Right atrium auricular region (tissue), 2 donors: ENCODE results near the gene ZFAND2B. TPM values are rescaled to one million over a fixed set of nuclear protein-coding genes. Genes with fewer than 3 reads are reported as not detected.

Experiments used
- DNase-seq: peaks from one replicate; pipeline ENCODE4 v3.0.0-alpha.2; 2019; ENCODE audit warnings: low spot score
- H3K27ac ChIP-seq, 2 donors: fragments of 200-600 bp; sonication (generic); 1 replicate in 1 of 2; 2 replicates in 1 of 2; pipeline ENCODE4 v1.5.1; 2016 to 2019
- H3K27me3 ChIP-seq, 2 donors: fragments of 200-600 bp; sonication (generic); one replicate each; pipeline versions ENCODE4 v1.5.1 to v1.6.0; 2017 to 2019
- H3K36me3 ChIP-seq: fragments of 200-600 bp; sonication (generic); one replicate; pipeline ENCODE4 v1.5.1; 2016
- H3K4me1 ChIP-seq, 2 donors: fragments of 200-600 bp; sonication (generic); one replicate each; pipeline versions ENCODE4 v1.5.1 to v1.6.0; 2017 to 2019
- H3K4me3 ChIP-seq, 2 donors: fragments of 200-600 bp; sonication (generic); 1 replicate in 1 of 2; 2 replicates in 1 of 2; pipeline ENCODE4 v1.5.1; 2017 to 2019; ENCODE audit warnings: mild to moderate bottlenecking in 1 of 2, moderate library complexity in 1 of 2
- H3K9me3 ChIP-seq, 2 donors: fragments of 200-600 bp; sonication (generic); one replicate each; pipeline ENCODE4 v1.5.1; 2019
- total RNA-seq, 2 donors: library from RNA; depleted of rRNA; stranded (reverse); fragments of >200 nt; gene quantifications; one replicate each; pipeline ENCODE4 v1.1.0, GENCODE V29; 2016
- TF ChIP-seq, protein P1 (sequence below), 2 donors: fragments of 200-600 bp; sonication (generic); IDR thresholded peaks; one replicate each; pipeline ENCODE4 v1.5.1; 2019; ENCODE audit warnings: antibody characterized with exemption in 2 of 2

ZFAND2B gene
- total RNA-seq, 2 donors from 2014 or later: 15.5 to 31.5 TPM

DNA sequence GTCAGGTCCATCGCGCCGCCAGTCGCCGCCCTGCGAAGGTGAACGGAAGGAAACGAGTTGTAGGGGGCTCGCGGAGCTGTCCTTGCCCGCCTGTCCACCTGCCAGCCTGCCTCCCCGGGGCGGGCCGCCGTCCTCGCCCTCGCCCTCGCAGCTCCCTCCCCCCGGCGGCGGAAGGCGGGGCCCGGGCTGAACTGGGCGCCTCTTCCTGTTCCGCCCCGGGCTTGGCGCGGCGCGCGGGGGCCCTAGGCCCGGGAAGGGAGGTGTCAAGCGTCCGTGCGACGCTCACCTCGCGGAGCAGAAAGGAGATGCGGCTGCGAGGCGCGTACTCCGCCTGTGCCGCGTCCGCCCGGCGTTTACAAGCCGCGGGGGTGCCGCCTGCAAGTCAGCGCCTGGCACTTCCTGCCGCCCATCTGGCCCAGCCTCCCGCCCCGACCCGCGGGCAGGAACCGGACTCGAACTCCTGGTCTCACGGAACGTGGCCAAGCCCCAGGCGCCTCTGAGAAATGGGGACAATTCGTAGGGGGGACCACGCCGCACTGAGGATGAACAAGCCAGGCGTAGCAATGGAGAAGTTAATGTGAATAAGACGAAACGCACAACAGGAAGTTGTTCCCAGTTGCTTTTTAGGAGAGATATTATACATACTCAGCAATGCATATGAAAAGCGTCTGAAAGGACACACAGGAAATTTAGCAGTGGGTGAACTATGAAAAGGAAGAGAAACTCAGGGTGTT, 29.6 kb upstream of the ZFAND2B start, which contains the start of gene CNPPD1:
Gene CNPPD1, minus strand, starts transcription at position 108 of the 734 bp plus-strand sequence. Its CDS starts 97 bp downstream, at position 11.
- H3K27ac ChIP-seq: peak within 1 kb of the TSS; percentile 98 to 99
- peak; percentile 80 for DNase-seq
- peak within 1 kb of the TSS; percentile 98 to 99 for H3K4me3 ChIP-seq
- no peaks in the 10 kb centered on the region for H3K27me3 ChIP-seq
- no peaks in the 10 kb centered on the region for H3K9me3 ChIP-seq
- TF ChIP-seq, protein P1, sequence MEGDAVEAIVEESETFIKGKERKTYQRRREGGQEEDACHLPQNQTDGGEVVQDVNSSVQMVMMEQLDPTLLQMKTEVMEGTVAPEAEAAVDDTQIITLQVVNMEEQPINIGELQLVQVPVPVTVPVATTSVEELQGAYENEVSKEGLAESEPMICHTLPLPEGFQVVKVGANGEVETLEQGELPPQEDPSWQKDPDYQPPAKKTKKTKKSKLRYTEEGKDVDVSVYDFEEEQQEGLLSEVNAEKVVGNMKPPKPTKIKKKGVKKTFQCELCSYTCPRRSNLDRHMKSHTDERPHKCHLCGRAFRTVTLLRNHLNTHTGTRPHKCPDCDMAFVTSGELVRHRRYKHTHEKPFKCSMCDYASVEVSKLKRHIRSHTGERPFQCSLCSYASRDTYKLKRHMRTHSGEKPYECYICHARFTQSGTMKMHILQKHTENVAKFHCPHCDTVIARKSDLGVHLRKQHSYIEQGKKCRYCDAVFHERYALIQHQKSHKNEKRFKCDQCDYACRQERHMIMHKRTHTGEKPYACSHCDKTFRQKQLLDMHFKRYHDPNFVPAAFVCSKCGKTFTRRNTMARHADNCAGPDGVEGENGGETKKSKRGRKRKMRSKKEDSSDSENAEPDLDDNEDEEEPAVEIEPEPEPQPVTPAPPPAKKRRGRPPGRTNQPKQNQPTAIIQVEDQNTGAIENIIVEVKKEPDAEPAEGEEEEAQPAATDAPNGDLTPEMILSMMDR (IDR thresholded peaks at IDR 0.05): peak in 1 of 2 donors; percentile 26
- peaks cover 0 to 34% of the 10 kb centered on the region in 2 donors for H3K4me1 ChIP-seq
- H3K36me3 ChIP-seq: peaks cover 50% of the 10 kb centered on the region

DNA sequence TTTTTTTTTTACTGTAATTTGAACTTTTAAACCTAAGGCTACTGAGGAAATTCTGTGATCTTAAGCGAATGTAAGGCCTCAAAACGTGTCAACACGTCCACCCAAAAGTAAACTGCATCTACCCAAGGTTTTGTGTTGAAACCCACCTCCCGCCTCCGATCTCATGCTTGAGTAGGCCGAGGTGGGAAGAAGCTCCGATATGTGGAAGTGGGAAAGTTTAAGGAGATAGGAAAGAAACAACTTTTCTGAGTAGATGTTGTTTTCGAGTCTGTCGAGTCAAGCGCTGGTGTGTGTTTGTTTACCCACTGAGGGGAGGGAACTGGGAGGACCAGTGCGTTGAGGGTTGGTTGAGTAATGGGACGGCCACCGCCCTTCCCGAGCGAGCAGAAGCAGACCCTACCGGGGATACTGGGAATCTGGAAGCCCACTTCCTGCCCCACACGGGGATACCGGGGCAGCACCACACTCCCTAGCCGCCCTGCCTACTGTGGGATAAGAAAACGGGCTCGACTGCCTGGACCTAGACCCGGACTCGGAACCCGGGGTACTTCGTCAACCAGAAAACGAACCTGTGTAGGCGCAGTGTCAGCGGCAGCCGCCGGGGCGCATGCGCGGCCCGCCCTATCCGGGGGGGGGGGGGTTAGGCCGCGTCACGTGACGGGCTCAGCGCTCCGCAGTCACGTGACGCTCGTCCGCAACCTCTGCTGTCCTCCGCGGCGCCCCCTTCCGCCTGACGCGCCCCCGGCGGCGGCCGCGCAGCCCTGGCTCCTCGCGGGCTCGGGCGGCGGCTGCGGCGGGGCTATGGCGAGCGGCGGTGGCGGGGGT, 28.8 kb upstream of the ZFAND2B start, which contains the start of gene RETREG2:
Gene RETREG2, plus strand, starts transcription at position 724 of the 825 bp plus-strand sequence. Its CDS starts 78 bp downstream, at position 802.
- DNase-seq: peak; percentile 95
- Histone ChIP-seq H3K9me3 (no peaks in the 10 kb centered on the region), H3K27ac (peak within 1 kb of the TSS; percentile 98 to 99), H3K27me3 (no peaks in the 10 kb centered on the region), H3K4me1 (peaks cover 0 to 34% of the 10 kb centered on the region in 2 donors), H3K36me3 (peaks cover 53% of the 10 kb centered on the region), H3K4me3 (peak within 1 kb of the TSS; percentile 98 to 99)
- TF ChIP-seq, protein P1 (IDR thresholded peaks at IDR 0.05): peak; percentile 52 to 64

DNA sequence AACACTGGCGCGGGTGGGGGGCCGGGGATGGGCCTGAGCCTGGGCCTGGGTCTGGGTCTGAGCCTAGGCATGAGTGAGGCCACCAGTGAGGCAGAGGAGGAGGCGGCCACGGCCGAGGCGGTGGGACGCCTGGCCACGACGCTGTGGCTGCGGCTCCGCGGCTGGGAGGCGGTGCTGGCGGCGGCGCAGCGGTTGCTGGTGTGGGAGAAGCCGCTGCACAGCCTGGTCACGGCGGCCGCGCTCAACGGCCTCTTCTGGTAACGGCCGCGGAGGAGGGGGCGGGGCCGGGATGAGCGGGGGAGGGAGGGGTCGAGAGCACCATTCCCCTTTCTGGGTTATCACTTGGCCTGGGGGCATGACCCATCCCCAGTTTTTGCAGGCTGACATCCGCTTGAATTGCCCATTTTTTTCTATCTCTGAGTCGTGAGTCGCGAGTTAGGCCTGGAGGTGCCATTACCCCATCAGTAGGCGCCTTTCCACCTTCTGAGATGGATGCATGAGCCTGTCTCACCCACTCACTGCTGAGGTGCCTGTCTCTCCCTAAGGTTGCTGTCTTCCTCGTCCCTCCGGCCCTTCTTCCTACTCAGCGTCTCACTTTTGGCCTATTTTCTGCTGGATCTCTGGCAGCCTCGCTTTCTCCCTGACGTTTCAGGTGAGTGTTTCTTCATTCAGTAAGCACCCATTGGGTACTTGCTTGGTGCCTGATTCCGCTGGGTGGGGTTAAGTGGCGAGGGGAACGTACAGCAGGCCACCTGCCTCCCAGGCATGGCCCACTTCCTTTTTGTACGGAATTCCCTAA, 28.0 kb upstream of the ZFAND2B start:
- H3K9me3 ChIP-seq: no peaks in the 10 kb centered on the region
- H3K27ac ChIP-seq: peak overlapping the region; percentile 98 to 99
- no peaks in the 10 kb centered on the region for H3K27me3 ChIP-seq
- TF ChIP-seq, protein P1 (IDR thresholded peaks at IDR 0.05): no peak
- DNase-seq: peak; percentile 60
- peaks cover 0 to 34% of the 10 kb centered on the region in 2 donors for H3K4me1 ChIP-seq
- peaks cover 53% of the 10 kb centered on the region for H3K36me3 ChIP-seq
- peak overlapping the region; percentile 98 to 99 for H3K4me3 ChIP-seq

DNA sequence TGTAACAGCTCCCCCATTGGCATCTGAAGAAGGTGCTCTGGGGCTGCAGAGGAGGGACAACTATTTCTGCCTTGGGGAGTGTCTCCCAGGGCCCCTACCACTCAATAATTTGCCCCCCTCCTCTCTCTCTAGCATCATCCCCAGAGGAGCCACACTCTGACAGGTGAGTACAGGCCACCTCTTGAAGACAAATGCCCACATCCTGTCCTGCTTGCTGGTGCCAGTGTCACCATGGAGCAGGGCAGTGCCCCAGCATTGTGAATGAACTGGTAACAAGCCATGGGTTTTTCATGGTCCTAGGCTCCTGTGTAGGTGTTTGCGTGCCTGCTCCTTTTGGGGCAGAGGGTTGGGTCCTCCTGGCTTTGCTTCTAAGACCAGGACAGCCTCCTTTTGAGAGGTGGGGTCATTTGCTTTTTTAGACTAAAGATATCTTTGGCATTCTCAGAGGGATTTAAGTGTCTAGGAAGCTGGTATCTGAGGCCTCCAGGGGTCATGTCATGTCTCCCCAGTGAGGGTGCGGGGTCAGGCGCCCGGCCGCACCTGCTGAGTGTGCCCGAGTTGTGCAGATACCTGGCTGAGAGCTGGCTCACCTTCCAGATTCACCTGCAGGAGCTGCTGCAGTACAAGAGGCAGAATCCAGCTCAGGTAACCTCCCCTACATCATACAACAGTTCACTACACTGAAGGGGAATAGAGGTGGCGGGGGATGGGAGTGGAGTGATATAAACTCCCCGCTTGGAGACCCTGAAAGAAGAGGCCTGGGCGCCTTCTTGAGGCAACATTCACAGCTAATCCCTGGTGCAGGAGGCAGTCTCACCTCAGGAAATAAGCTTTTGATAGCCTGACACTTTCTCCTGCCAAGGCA, 26.7 kb upstream of the ZFAND2B start:
- peak; percentile 55 for DNase-seq
- Histone ChIP-seq H3K4me1 (peaks cover 0 to 33% of the 10 kb centered on the region in 2 donors), H3K27ac (no peak overlapping the region), H3K9me3 (no peaks in the 10 kb centered on the region), H3K27me3 (no peaks in the 10 kb centered on the region), H3K36me3 (peaks cover 49% of the 10 kb centered on the region), H3K4me3 (no peak overlapping the region)
- TF ChIP-seq, protein P1 (IDR thresholded peaks at IDR 0.05): no peak
